ENCODE data around the gene ZCCHC7. TPM values are rescaled to one million over a fixed set of nuclear protein-coding genes. Genes with fewer than 3 reads are reported as not detected.

ZCCHC7 gene
- total and polyA plus RNA-seq, 2 experiments from 2014 or later, result 29.8 to 38.8 TPM

DNA sequence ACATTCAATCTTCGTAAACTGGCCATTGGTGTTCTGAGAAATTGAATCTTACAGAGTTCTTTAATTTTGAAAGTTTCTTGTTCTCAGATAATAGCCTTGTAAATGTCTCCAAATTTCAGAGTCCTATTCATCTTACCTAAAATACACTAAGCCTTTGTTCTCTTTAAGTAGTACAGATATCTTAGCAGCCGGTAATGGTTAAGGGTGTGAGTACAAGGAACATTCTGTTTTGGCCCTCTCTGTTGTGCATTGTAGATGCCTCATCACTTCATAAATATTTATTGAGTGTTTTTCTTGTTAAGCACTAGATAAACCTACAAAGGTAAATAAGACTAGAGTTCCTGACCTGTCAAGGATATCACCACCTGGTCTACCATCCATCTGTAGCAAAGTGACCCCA lies 35.2 kb downstream of the ZCCHC7 start:
- no peak overlapping the region for H3K27ac Mint-ChIP-seq

More for the DNA sequence above, 35.2 kb downstream of the ZCCHC7 start:
- H3K9me2 ChIP-seq (ENCODE audit: insufficient read depth), result no peaks in the 10 kb centered on the region
- H3K4me1 ChIP-seq (ENCODE audit: insufficient read depth), result no peaks in the 10 kb centered on the region
- no peak overlapping the region for H2AFZ ChIP-seq
- no peak for DNase-seq (ENCODE audit: low spot score)
- peaks cover 12% of the 10 kb centered on the region for H3K36me3 Mint-ChIP-seq (ENCODE audit: low read depth)
- H3K79me2 ChIP-seq (replicated peaks; ENCODE audit: insufficient read depth), result peaks cover 27% of the 10 kb centered on the region
- H3K36me3 ChIP-seq (ENCODE audit: insufficient read depth), result no peaks in the 10 kb centered on the region
- H3K4me3 ChIP-seq, result no peak overlapping the region
- no peak overlapping the region for H3K4me3 Mint-ChIP-seq
- no peak overlapping the region for H3K4me2 ChIP-seq
- peaks cover 2% of the 10 kb centered on the region; the same call in 1 of the 3 replicates for H3K4me1 Mint-ChIP-seq
- H3F3A ChIP-seq (replicated peaks; ENCODE audit: low read depth), result no peaks in the 10 kb centered on the region
- TF ChIP-seq JUNB (IDR thresholded peaks at IDR 0.05; ENCODE audit: unreplicated experiment), result no peak
- TF ChIP-seq, protein P1, sequence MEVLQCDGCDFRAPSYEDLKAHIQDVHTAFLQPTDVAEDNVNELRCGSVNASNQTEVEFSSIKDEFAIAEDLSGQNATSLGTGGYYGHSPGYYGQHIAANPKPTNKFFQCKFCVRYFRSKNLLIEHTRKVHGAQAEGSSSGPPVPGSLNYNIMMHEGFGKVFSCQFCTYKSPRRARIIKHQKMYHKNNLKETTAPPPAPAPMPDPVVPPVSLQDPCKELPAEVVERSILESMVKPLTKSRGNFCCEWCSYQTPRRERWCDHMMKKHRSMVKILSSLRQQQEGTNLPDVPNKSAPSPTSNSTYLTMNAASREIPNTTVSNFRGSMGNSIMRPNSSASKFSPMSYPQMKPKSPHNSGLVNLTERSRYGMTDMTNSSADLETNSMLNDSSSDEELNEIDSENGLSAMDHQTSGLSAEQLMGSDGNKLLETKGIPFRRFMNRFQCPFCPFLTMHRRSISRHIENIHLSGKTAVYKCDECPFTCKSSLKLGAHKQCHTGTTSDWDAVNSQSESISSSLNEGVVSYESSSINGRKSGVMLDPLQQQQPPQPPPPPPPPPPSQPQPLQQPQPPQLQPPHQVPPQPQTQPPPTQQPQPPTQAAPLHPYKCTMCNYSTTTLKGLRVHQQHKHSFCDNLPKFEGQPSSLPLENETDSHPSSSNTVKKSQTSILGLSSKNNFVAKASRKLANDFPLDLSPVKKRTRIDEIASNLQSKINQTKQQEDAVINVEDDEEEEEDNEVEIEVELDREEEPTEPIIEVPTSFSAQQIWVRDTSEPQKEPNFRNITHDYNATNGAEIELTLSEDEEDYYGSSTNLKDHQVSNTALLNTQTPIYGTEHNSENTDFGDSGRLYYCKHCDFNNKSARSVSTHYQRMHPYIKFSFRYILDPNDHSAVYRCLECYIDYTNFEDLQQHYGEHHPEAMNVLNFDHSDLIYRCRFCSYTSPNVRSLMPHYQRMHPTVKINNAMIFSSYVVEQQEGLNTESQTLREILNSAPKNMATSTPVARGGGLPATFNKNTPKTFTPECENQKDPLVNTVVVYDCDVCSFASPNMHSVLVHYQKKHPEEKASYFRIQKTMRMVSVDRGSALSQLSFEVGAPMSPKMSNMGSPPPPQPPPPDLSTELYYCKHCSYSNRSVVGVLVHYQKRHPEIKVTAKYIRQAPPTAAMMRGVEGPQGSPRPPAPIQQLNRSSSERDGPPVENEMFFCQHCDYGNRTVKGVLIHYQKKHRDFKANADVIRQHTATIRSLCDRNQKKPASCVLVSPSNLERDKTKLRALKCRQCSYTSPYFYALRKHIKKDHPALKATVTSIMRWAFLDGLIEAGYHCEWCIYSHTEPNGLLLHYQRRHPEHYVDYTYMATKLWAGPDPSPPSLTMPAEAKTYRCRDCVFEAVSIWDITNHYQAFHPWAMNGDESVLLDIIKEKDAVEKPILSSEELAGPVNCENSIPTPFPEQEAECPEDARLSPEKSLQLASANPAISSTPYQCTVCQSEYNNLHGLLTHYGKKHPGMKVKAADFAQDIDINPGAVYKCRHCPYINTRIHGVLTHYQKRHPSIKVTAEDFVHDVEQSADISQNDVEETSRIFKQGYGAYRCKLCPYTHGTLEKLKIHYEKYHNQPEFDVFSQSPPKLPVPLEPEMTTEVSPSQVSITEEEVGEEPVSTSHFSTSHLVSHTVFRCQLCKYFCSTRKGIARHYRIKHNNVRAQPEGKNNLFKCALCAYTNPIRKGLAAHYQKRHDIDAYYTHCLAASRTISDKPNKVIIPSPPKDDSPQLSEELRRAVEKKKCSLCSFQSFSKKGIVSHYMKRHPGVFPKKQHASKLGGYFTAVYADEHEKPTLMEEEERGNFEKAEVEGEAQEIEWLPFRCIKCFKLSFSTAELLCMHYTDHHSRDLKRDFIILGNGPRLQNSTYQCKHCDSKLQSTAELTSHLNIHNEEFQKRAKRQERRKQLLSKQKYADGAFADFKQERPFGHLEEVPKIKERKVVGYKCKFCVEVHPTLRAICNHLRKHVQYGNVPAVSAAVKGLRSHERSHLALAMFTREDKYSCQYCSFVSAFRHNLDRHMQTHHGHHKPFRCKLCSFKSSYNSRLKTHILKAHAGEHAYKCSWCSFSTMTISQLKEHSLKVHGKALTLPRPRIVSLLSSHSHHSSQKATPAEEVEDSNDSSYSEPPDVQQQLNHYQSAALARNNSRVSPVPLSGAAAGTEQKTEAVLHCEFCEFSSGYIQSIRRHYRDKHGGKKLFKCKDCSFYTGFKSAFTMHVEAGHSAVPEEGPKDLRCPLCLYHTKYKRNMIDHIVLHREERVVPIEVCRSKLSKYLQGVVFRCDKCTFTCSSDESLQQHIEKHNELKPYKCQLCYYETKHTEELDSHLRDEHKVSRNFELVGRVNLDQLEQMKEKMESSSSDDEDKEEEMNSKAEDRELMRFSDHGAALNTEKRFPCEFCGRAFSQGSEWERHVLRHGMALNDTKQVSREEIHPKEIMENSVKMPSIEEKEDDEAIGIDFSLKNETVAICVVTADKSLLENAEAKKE (CRISPR knock-in tag; IDR thresholded peaks at IDR 0.05), result no peak
- no peak for TF ChIP-seq ZNF114 (CRISPR knock-in tag; IDR thresholded peaks at IDR 0.05)
- TF ChIP-seq EZH2phosphoT487 (IDR thresholded peaks at IDR 0.05; ENCODE audit: unreplicated experiment), result no peak
- TF ChIP-seq, protein P2, sequence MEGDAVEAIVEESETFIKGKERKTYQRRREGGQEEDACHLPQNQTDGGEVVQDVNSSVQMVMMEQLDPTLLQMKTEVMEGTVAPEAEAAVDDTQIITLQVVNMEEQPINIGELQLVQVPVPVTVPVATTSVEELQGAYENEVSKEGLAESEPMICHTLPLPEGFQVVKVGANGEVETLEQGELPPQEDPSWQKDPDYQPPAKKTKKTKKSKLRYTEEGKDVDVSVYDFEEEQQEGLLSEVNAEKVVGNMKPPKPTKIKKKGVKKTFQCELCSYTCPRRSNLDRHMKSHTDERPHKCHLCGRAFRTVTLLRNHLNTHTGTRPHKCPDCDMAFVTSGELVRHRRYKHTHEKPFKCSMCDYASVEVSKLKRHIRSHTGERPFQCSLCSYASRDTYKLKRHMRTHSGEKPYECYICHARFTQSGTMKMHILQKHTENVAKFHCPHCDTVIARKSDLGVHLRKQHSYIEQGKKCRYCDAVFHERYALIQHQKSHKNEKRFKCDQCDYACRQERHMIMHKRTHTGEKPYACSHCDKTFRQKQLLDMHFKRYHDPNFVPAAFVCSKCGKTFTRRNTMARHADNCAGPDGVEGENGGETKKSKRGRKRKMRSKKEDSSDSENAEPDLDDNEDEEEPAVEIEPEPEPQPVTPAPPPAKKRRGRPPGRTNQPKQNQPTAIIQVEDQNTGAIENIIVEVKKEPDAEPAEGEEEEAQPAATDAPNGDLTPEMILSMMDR (conservative IDR thresholded peaks at IDR 0.05; ENCODE audit: low read depth in 2 of 2), result no peak
- no peak for TF ChIP-seq POLR2AphosphoS5 (IDR thresholded peaks at IDR 0.05; ENCODE audit: low read depth)
- no peak for TF ChIP-seq EZH2 (IDR thresholded peaks at IDR 0.05; ENCODE audit: low read depth, unreplicated experiment)
- TF ChIP-seq CREB1 (CRISPR knock-in tag; IDR thresholded peaks at IDR 0.05; ENCODE audit: low read depth), result no peak
- no peak for TF ChIP-seq STAT1 (IDR thresholded peaks at IDR 0.05; ENCODE audit: unreplicated experiment)
- TF ChIP-seq, protein P3, sequence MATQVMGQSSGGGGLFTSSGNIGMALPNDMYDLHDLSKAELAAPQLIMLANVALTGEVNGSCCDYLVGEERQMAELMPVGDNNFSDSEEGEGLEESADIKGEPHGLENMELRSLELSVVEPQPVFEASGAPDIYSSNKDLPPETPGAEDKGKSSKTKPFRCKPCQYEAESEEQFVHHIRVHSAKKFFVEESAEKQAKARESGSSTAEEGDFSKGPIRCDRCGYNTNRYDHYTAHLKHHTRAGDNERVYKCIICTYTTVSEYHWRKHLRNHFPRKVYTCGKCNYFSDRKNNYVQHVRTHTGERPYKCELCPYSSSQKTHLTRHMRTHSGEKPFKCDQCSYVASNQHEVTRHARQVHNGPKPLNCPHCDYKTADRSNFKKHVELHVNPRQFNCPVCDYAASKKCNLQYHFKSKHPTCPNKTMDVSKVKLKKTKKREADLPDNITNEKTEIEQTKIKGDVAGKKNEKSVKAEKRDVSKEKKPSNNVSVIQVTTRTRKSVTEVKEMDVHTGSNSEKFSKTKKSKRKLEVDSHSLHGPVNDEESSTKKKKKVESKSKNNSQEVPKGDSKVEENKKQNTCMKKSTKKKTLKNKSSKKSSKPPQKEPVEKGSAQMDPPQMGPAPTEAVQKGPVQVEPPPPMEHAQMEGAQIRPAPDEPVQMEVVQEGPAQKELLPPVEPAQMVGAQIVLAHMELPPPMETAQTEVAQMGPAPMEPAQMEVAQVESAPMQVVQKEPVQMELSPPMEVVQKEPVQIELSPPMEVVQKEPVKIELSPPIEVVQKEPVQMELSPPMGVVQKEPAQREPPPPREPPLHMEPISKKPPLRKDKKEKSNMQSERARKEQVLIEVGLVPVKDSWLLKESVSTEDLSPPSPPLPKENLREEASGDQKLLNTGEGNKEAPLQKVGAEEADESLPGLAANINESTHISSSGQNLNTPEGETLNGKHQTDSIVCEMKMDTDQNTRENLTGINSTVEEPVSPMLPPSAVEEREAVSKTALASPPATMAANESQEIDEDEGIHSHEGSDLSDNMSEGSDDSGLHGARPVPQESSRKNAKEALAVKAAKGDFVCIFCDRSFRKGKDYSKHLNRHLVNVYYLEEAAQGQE (IDR thresholded peaks at IDR 0.05; ENCODE audit: unreplicated experiment), result no peak
- TF ChIP-seq, protein P4, sequence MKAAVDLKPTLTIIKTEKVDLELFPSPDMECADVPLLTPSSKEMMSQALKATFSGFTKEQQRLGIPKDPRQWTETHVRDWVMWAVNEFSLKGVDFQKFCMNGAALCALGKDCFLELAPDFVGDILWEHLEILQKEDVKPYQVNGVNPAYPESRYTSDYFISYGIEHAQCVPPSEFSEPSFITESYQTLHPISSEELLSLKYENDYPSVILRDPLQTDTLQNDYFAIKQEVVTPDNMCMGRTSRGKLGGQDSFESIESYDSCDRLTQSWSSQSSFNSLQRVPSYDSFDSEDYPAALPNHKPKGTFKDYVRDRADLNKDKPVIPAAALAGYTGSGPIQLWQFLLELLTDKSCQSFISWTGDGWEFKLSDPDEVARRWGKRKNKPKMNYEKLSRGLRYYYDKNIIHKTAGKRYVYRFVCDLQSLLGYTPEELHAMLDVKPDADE (IDR thresholded peaks at IDR 0.05), result no peak
- TF ChIP-seq ZNF331 (CRISPR knock-in tag; IDR thresholded peaks at IDR 0.05; ENCODE audit: low read depth), result no peak
- TF ChIP-seq NANOG (IDR thresholded peaks at IDR 0.05; ENCODE audit: borderline replicate concordance), result no peak
- H3K27ac ChIP-seq (ENCODE audit: low read depth), result no peak overlapping the region
- no peaks in the 10 kb centered on the region for H3K27me3 ChIP-seq (ENCODE audit: insufficient read depth)
- H3K27me3 Mint-ChIP-seq (ENCODE audit: insufficient read depth, low read depth, poor library complexity), result no peaks in the 10 kb centered on the region
- H4K20me1 ChIP-seq (replicated peaks; ENCODE audit: insufficient read depth), result no peaks in the 10 kb centered on the region; the same call in 1 of the 2 replicates
- ATAC-seq, result no peak
- no peaks in the 10 kb centered on the region for H3K9me3 Mint-ChIP-seq
